ENCODE data around the gene PLTP. TPM values are rescaled to one million over a fixed set of nuclear protein-coding genes. Genes with fewer than 3 reads are reported as not detected.

Gene PLTP
- total RNA-seq, 2 donors from 2014 or later, result 53.6 to 221 TPM

GRCh38 chr20:45852326-45852725 lies 59.6 kb downstream of the PLTP start:
- Histone ChIP-seq H3K4me3 (no peak overlapping the region), H3K36me3 (peaks cover 19% of the 10 kb centered on the region), H3K27ac (no peak overlapping the region), H3K9me3 (no peaks in the 10 kb centered on the region), H3K27me3 (no peaks in the 10 kb centered on the region), H3K4me1 (peaks cover 0 to 23% of the 10 kb centered on the region in 2 donors)
- no peak for DNase-seq (ENCODE audit: low spot score)
- no peak for TF ChIP-seq CTCF (IDR thresholded peaks at IDR 0.05)

- Histone ChIP-seq H3K27ac (peak overlapping the region in 1 of 2 donors; percentile 19), H3K36me3 (peaks cover 28% of the 10 kb centered on the region), H3K4me1 (peaks cover 0 to 20% of the 10 kb centered on the region in 2 donors), H3K27me3 (no peaks in the 10 kb centered on the region), H3K9me3 (no peaks in the 10 kb centered on the region), H3K4me3 (no peak overlapping the region)
- DNase-seq (ENCODE audit: low spot score), result no peak
- no peak for TF ChIP-seq CTCF (IDR thresholded peaks at IDR 0.05)
These were observed 60.5 kb downstream of the PLTP start for GRCh38 chr20:45851501-45851900.

- H3K4me1 ChIP-seq, result peaks cover 0 to 14% of the 10 kb centered on the region in 2 donors
- TF ChIP-seq CTCF (IDR thresholded peaks at IDR 0.05), result no peak
- peak overlapping the region in 1 of 2 donors; percentile 10 for H3K27ac ChIP-seq
- no peak overlapping the region for H3K4me3 ChIP-seq
- no peaks in the 10 kb centered on the region for H3K9me3 ChIP-seq
- DNase-seq (ENCODE audit: low spot score), result no peak
- no peaks in the 10 kb centered on the region for H3K27me3 ChIP-seq
- peaks cover 33% of the 10 kb centered on the region for H3K36me3 ChIP-seq
These were observed 61.0 kb downstream of the PLTP start for GRCh38 chr20:45850926-45851325.

GRCh38 chr20:45850238-45850637 lies 61.7 kb downstream of the PLTP start:
- no peaks in the 10 kb centered on the region for H3K9me3 ChIP-seq
- no peak overlapping the region for H3K27ac ChIP-seq
- H3K36me3 ChIP-seq, result peaks cover 40% of the 10 kb centered on the region
- no peak for DNase-seq (ENCODE audit: low spot score)
- TF ChIP-seq CTCF (IDR thresholded peaks at IDR 0.05), result no peak
- no peak overlapping the region for H3K4me3 ChIP-seq
- H3K4me1 ChIP-seq, result peaks cover 0 to 7% of the 10 kb centered on the region in 2 donors
- no peaks in the 10 kb centered on the region for H3K27me3 ChIP-seq

- DNase-seq (ENCODE audit: low spot score), result no peak
- no peak for TF ChIP-seq CTCF (IDR thresholded peaks at IDR 0.05)
- no peaks in the 10 kb centered on the region for H3K9me3 ChIP-seq
- no peaks in the 10 kb centered on the region for H3K27me3 ChIP-seq
- H3K4me3 ChIP-seq, result no peak overlapping the region
- peaks cover 49% of the 10 kb centered on the region for H3K36me3 ChIP-seq
- no peaks in the 10 kb centered on the region for H3K4me1 ChIP-seq
- no peak overlapping the region for H3K27ac ChIP-seq
These were observed 62.9 kb downstream of the PLTP start for GRCh38 chr20:45848969-45849582.

Other genes with a start within 250 kb of the PLTP start
- not detected for gene WFDC11, start 241.9 kb downstream of the PLTP start, total RNA-seq
- gene WFDC13, start 210.1 kb downstream of the PLTP start, total RNA-seq, result not detected
- not detected for gene WFDC10B, start 207.1 kb downstream of the PLTP start, total RNA-seq
- not detected for gene SPINT4, start 189.8 kb downstream of the PLTP start, total RNA-seq
- under 1 TPM in 1 of 2 donors, not detected in 1; 0.75 TPM for gene WFDC3, start 120.3 kb downstream of the PLTP start, total RNA-seq
- gene DNTTIP1, start 120.2 kb downstream of the PLTP start, total RNA-seq, result 10 to 100 TPM; 13.2 to 21.6 TPM
- 1 to 10 TPM; 1.4 to 4.9 TPM for gene UBE2C, start 99.5 kb downstream of the PLTP start, total RNA-seq
- under 1 TPM in 1 of 2 donors, not detected in 1; 0.51 TPM for gene TNNC2, start 84.8 kb downstream of the PLTP start, total RNA-seq
- gene SNX21, start 78.4 kb downstream of the PLTP start, total RNA-seq, result 10 to 100 TPM; 43.5 to 54.7 TPM
- gene ACOT8, start 54.8 kb downstream of the PLTP start, total RNA-seq, result 10 to 100 TPM; 39.9 to 40.9 TPM
- 1 to 10 TPM; 2.4 to 3.7 TPM for gene ZSWIM3, start 54.5 kb downstream of the PLTP start, total RNA-seq
- 10 to 100 TPM in 1 of 2 donors, 1 to 10 TPM in 1; 9.8 to 13.8 TPM for gene ZSWIM1, start 30.9 kb downstream of the PLTP start, total RNA-seq
- gene SPATA25, start 24.5 kb downstream of the PLTP start, total RNA-seq, result 1 to 10 TPM; 1.1 to 1.4 TPM
- gene NEURL2, start 20.9 kb downstream of the PLTP start, total RNA-seq, result 1 to 10 TPM; 8.7 to 8.8 TPM
- 100 to 1,000 TPM in 1 of 2 donors, 10 to 100 TPM in 1; 83.8 to 116 TPM for gene CTSA, start 20.8 kb downstream of the PLTP start, total RNA-seq
- 10 to 100 TPM; 21.1 to 39.8 TPM for gene PCIF1, start 22.5 kb upstream of the PLTP start, total RNA-seq
- 10 to 100 TPM in 1 of 2 donors, 1 to 10 TPM in 1; 6.6 to 12.1 TPM for gene ZNF335, start 60.0 kb upstream of the PLTP start, total RNA-seq
- gene MMP9, start 96.8 kb upstream of the PLTP start, total RNA-seq, result 1 to 10 TPM in 1 of 2 donors, under 1 TPM in 1; 0.82 to 1.8 TPM
- not detected for gene SLC12A5, start 117.1 kb upstream of the PLTP start, total RNA-seq
- 10 to 100 TPM; 17.8 to 23.3 TPM for gene NCOA5, start 177.8 kb upstream of the PLTP start, total RNA-seq
- 10 to 100 TPM in 1 of 2 donors, 1 to 10 TPM in 1; 9.6 to 14.9 TPM for gene CD40, start 206.2 kb upstream of the PLTP start, total RNA-seq